ENCODE data around the gene HOXC12. TPM values are rescaled to one million over a fixed set of nuclear protein-coding genes. Genes with fewer than 3 reads are reported as not detected.

HOXC12 gene
- total and polyA plus RNA-seq, 4 donors = not detected

DNA sequence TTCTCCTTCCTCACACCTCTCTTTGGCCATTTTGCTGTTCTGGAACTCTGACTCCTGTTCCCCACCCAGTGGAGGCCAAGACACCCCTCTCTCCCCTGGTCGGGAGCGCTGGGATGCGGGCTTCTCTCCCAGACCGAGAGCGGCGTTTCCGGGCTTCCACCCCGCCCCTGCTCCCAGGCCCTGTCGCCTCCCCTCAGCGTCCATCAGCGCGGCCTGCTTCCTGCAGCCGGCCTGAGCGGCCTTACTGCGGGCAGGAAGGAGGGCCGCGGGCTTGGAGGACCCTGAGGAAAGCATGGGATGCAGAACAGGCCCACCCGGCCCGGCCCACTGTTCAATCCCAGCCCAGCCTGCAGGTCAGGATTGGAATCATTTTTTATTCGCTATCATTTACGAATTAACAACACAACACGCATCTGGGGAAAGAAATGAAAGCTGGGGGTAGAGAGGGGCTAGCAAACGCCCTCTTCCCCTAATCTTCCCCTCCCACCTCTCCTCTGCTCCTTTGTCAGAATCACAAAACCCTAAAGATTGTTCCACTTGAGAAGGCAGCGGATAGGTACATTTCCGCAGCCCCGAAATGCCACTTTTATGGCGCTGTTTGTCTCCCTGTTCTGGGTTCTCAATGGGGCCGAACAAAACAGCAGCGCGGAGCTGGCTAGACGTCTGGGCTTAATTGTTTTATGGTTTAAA, 50.3 kb downstream of the HOXC12 start:
- H3K4me3 ChIP-seq (ENCODE audit: low read depth in 1 of 3, low read length in 3 of 3) = no peak overlapping the region
- H3K27me3 ChIP-seq (ENCODE audit: control insufficient read depth in 4 of 4, insufficient read depth in 4 of 4, low read length in 3 of 4) = peaks cover 5 to 51% (median 12%) of the 10 kb centered on the region in 4 donors
- no peaks in the 10 kb centered on the region for H3K36me3 ChIP-seq (ENCODE audit: control insufficient read depth in 4 of 4, insufficient read depth in 3 of 4, low read depth in 1 of 4, low read length in 3 of 4)
- TF ChIP-seq NR2F2 (IDR thresholded peaks at IDR 0.05) (no peak), EGR1 (IDR thresholded peaks at IDR 0.05; ENCODE audit: low read depth in 2 of 2) (no peak), RXRA (IDR thresholded peaks at IDR 0.05) (no peak), RAD21 (IDR thresholded peaks at IDR 0.05) (no peak), TAF1 (conservative IDR thresholded peaks at IDR 0.05) (no peak), FOXA1 (IDR thresholded peaks at IDR 0.05) (no peak), HNF4G (IDR thresholded peaks at IDR 0.05) (no peak)
- TF ChIP-seq, protein P1, sequence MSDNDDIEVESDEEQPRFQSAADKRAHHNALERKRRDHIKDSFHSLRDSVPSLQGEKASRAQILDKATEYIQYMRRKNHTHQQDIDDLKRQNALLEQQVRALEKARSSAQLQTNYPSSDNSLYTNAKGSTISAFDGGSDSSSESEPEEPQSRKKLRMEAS (IDR thresholded peaks at IDR 0.05) = no peak
- TF ChIP-seq, protein P2, sequence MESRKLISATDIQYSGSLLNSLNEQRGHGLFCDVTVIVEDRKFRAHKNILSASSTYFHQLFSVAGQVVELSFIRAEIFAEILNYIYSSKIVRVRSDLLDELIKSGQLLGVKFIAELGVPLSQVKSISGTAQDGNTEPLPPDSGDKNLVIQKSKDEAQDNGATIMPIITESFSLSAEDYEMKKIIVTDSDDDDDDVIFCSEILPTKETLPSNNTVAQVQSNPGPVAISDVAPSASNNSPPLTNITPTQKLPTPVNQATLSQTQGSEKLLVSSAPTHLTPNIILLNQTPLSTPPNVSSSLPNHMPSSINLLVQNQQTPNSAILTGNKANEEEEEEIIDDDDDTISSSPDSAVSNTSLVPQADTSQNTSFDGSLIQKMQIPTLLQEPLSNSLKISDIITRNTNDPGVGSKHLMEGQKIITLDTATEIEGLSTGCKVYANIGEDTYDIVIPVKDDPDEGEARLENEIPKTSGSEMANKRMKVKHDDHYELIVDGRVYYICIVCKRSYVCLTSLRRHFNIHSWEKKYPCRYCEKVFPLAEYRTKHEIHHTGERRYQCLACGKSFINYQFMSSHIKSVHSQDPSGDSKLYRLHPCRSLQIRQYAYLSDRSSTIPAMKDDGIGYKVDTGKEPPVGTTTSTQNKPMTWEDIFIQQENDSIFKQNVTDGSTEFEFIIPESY (IDR thresholded peaks at IDR 0.05) = no peak
- H3K9ac ChIP-seq (ENCODE audit: low read depth in 1 of 2, low read length in 2 of 2) = no peak overlapping the region
- 9% methylated on average over 31 of the region's 31 CpGs for WGBS
- H3K27ac ChIP-seq (ENCODE audit: low read depth in 1 of 2, low read length in 2 of 2) = no peak overlapping the region
- DNase-seq (ENCODE audit: low spot score) = no peak
- H3K9me3 ChIP-seq (ENCODE audit: control insufficient read depth in 4 of 4, low read length in 3 of 4) = no peaks in the 10 kb centered on the region
- peaks cover 4 to 18% (median 10%) of the 10 kb centered on the region in 4 donors for H3K4me1 ChIP-seq (ENCODE audit: control insufficient read depth in 4 of 4, insufficient read depth in 4 of 4, low read length in 3 of 4)

DNA sequence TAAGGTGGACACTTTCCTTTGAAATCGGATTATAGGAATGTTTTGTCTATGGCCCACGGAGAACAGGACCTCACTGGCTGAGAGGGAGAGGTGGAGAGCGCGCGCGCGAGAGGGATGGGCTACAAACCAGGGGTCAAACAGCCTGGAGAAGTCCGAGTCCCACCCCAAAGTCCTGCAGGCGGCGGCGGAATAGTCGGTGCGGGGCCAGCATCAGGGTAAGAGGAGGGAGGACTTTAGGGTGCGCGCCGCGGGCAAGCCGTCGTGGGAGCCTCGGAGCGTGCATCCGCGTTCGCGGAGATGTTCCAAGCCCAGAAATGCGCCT, 50.8 kb downstream of the HOXC12 start:
- DNase-seq (ENCODE audit: low spot score) = no peak
- Histone ChIP-seq H3K4me1 (ENCODE audit: control insufficient read depth in 4 of 4, insufficient read depth in 4 of 4, low read length in 3 of 4) (peaks cover under 1 to 15% (median 9%) of the 10 kb centered on the region in 4 donors), H3K9me3 (ENCODE audit: control insufficient read depth in 4 of 4, low read length in 3 of 4) (no peaks in the 10 kb centered on the region), H3K4me3 (ENCODE audit: low read depth in 1 of 3, low read length in 3 of 3) (no peak overlapping the region), H3K9ac (ENCODE audit: low read depth in 1 of 2, low read length in 2 of 2) (no peak overlapping the region), H3K27ac (ENCODE audit: low read depth in 1 of 2, low read length in 2 of 2) (no peak overlapping the region), H3K36me3 (ENCODE audit: control insufficient read depth in 4 of 4, insufficient read depth in 3 of 4, low read depth in 1 of 4, low read length in 3 of 4) (no peaks in the 10 kb centered on the region), H3K27me3 (ENCODE audit: control insufficient read depth in 4 of 4, insufficient read depth in 4 of 4, low read length in 3 of 4) (peaks cover 5 to 54% (median 12%) of the 10 kb centered on the region in 4 donors)
- TF ChIP-seq, protein P3, sequence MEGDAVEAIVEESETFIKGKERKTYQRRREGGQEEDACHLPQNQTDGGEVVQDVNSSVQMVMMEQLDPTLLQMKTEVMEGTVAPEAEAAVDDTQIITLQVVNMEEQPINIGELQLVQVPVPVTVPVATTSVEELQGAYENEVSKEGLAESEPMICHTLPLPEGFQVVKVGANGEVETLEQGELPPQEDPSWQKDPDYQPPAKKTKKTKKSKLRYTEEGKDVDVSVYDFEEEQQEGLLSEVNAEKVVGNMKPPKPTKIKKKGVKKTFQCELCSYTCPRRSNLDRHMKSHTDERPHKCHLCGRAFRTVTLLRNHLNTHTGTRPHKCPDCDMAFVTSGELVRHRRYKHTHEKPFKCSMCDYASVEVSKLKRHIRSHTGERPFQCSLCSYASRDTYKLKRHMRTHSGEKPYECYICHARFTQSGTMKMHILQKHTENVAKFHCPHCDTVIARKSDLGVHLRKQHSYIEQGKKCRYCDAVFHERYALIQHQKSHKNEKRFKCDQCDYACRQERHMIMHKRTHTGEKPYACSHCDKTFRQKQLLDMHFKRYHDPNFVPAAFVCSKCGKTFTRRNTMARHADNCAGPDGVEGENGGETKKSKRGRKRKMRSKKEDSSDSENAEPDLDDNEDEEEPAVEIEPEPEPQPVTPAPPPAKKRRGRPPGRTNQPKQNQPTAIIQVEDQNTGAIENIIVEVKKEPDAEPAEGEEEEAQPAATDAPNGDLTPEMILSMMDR (IDR thresholded peaks at IDR 0.05; ENCODE audit: low read depth, low read length, missing input control) = no peak
- no peak for TF ChIP-seq FOXA1 (IDR thresholded peaks at IDR 0.05)
- TF ChIP-seq SP1 (IDR thresholded peaks at IDR 0.05) = no peak
- no peak for TF ChIP-seq FOXA2 (IDR thresholded peaks at IDR 0.05)
- no peak for TF ChIP-seq RXRA (IDR thresholded peaks at IDR 0.05)
- TF ChIP-seq YY1 (IDR thresholded peaks at IDR 0.05) = no peak
- TF ChIP-seq, protein P4, sequence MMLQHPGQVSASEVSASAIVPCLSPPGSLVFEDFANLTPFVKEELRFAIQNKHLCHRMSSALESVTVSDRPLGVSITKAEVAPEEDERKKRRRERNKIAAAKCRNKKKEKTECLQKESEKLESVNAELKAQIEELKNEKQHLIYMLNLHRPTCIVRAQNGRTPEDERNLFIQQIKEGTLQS (IDR thresholded peaks at IDR 0.05) = no peak
- no peak for TF ChIP-seq HNF4A (conservative IDR thresholded peaks at IDR 0.05)
- no peak for TF ChIP-seq EGR1 (IDR thresholded peaks at IDR 0.05; ENCODE audit: low read depth in 2 of 2)
- no peak for TF ChIP-seq TAF1 (conservative IDR thresholded peaks at IDR 0.05)
- TF ChIP-seq, protein P5, sequence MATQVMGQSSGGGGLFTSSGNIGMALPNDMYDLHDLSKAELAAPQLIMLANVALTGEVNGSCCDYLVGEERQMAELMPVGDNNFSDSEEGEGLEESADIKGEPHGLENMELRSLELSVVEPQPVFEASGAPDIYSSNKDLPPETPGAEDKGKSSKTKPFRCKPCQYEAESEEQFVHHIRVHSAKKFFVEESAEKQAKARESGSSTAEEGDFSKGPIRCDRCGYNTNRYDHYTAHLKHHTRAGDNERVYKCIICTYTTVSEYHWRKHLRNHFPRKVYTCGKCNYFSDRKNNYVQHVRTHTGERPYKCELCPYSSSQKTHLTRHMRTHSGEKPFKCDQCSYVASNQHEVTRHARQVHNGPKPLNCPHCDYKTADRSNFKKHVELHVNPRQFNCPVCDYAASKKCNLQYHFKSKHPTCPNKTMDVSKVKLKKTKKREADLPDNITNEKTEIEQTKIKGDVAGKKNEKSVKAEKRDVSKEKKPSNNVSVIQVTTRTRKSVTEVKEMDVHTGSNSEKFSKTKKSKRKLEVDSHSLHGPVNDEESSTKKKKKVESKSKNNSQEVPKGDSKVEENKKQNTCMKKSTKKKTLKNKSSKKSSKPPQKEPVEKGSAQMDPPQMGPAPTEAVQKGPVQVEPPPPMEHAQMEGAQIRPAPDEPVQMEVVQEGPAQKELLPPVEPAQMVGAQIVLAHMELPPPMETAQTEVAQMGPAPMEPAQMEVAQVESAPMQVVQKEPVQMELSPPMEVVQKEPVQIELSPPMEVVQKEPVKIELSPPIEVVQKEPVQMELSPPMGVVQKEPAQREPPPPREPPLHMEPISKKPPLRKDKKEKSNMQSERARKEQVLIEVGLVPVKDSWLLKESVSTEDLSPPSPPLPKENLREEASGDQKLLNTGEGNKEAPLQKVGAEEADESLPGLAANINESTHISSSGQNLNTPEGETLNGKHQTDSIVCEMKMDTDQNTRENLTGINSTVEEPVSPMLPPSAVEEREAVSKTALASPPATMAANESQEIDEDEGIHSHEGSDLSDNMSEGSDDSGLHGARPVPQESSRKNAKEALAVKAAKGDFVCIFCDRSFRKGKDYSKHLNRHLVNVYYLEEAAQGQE (IDR thresholded peaks at IDR 0.05) = no peak
- TF ChIP-seq NR2F2 (IDR thresholded peaks at IDR 0.05) = no peak
- no peak for TF ChIP-seq JUND (IDR thresholded peaks at IDR 0.05)
- no peak for TF ChIP-seq RAD21 (IDR thresholded peaks at IDR 0.05)
- WGBS = 5% methylated on average over 26 of the region's 26 CpGs

All from liver (tissue), 9 donors.